Neural progenitor cell (in vitro differentiated cells): Measurements from ENCODE around the gene CXorf38.

Experiments
- CTCF ChIP-seq: fragments of 200-600 bp; sonication (generic); IDR thresholded peaks from 2 replicates; pipeline ENCODE4 v1.5.1; 2017; ENCODE audit warnings: antibody characterized with exemption, mild to moderate bottlenecking
- EZH2 ChIP-seq: fragments of 200-600 bp; sonication (generic); IDR thresholded peaks from 2 replicates; pipeline ENCODE4 v1.6.1; 2017; ENCODE audit warnings: antibody characterized with exemption, mild to moderate bottlenecking, moderate library complexity

GRCh38 chrX:40663078-40663740, 15.8 kb upstream of the CXorf38 start:
- TF ChIP-seq CTCF (no peak), EZH2 (no peak)
